ENCODE measurements around the gene ADAM8.

DNA sequence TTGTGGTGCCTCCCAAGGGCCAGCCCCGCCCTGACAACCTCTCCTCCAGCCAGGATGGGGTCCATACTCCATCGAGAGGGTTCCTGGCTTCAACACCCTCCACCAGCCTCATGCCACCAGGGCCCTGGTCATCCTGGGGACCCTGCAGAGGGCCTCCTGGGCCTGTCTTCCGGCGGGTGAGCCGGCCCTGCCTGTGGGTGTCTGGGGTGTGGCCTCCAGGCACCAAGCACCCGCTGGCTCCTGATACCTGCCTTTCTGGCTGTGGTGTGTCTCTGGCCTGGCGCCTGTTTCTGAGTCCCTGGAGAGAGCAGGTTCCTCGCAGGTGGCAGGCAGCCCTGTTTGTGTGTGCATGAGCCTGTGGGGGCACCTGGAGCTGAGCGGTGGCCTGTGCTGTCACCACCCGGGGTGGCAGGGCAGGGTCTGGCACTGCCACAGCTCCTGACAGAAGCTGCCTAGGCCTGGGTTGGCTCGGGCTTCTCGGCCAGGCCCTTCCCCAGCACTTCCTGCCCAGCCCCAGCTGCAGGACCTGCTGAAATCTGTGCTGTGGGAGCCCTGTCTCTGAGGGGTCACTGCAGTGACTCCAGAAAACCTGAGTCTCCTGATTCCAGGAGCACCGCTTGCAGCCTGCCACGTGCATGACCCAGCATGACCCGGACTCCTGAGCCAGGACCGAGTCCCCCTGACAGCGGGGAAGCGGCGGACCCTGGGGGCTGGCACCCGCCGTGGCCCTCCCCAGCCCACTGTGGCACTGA, 18.4 kb downstream of the ADAM8 start:
- TF ChIP-seq GATA3 (IDR thresholded peaks at IDR 0.05; ENCODE audit: low read depth, low read length) = no peak
- TF ChIP-seq GATA2 (IDR thresholded peaks at IDR 0.05; ENCODE audit: low read depth, low read length) = no peak
